ENCODE data around the gene LRRC42. TPM values are rescaled to one million over a fixed set of nuclear protein-coding genes. Genes with fewer than 3 reads are reported as not detected.

LRRC42 gene
- total and polyA plus RNA-seq, 10 of the 15 experiments (the other 5 are each of a cell fraction or from before 2014, with no cell fraction given) = 11.0 to 34.4 (median 23.0) TPM

DNA sequence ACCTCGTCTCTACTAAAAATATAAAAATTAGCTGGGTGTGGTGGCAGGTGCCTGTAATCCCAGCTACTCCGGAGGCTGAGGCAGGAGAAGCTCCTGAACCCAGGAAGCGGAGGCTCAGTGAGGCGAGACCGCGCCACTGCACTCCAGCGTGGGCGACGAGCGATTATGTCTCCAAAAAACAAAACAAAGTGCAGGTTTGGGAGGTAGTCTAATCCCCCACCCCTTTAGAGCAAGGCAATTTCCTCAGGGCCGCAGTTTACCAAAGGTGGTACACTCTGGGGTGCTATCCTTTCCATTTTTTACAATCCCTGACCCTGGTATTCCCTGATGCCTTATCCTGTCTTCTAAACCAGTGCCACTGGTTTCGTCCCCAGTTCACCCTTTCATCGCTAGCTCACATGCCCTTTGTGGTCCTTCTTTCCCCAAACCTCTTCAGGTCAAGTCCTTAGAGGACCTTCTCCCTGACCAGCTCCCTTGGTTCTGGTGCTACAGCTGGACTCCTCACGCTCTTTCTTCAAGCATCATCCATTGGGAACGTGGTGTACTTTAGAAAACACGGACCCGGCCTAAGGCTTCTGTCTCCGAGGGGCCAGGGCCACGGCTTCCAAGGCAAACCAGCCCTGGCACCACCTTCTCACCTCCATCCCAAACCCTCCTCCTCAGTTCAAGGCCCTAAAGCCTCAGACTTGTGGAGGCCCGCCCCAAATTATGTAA, 1.5 kb upstream of the LRRC42 start:
- Histone ChIP-seq H3K4me3 (peak overlapping the region; percentile 92), H3K4me2 (ENCODE audit: control insufficient read depth, insufficient read depth) (peak overlapping the region; percentile 95), H3K79me2 (ENCODE audit: control insufficient read depth, insufficient read depth, low read length) (peaks cover 53% of the 10 kb centered on the region), H3K36me3 (ENCODE audit: control insufficient read depth in 2 of 2, insufficient read depth in 2 of 2, low read length in 1 of 2) (no peaks in the 10 kb centered on the region), H2AFZ (ENCODE audit: control insufficient read depth, low read depth, low read length) (peak overlapping the region; percentile 89), H3K27me3 (replicated peaks in 1 of 2; ENCODE audit: control insufficient read depth in 2 of 2, insufficient read depth in 2 of 2, low read length in 1 of 2) (no peaks in the 10 kb centered on the region), H3K9ac (ENCODE audit: control insufficient read depth, insufficient read depth, low read length) (peak overlapping the region; percentile 89), H4K20me1 (ENCODE audit: control insufficient read depth, insufficient read depth) (no peaks in the 10 kb centered on the region), H3K27ac (ENCODE audit: control insufficient read depth, insufficient read depth) (peak overlapping the region; percentile 78), H3K9me3 (replicated peaks; ENCODE audit: control insufficient read depth, insufficient read depth, low read length) (no peaks in the 10 kb centered on the region), H3K4me1 (ENCODE audit: control insufficient read depth, insufficient read depth, low read length) (peaks cover 3% of the 10 kb centered on the region; the same call in 1 of the 2 replicates)
- WGBS (ENCODE audit: insufficient coverage, insufficient replicate concordance, low lambda C conversion rate, missing lambda C conversion rate) = 51% methylated on average over 20 of the region's 20 CpGs
- ChIA-PET CTCF (interaction anchor here (0.6 to 11.1 kb wide), 11 partner anchors 10 to 664 kb away, joined by 3 to 200 read pairs (median 9); partner anchors contain the start of gene YIPF1), RAD21 (ENCODE audit: unreplicated experiment) (interaction anchor here (0.7 to 9.4 kb wide), 17 partner anchors 10 to 108 kb away, joined by 3 to 73 read pairs (median 5); partner anchors contain the start of genes DIO1, TCEANC2, TMEM59 and YIPF1), POLR2A (interaction anchor here (0.6 to 3.8 kb wide), 14 partner anchors 9 to 943 kb away, joined by 3 to 32 read pairs (median 6); partner anchors contain the start of genes DIO1, NDC1, TCEANC2 and TMEM59), SMC1A (ENCODE audit: uncharacterized antibody, unreplicated experiment) (interaction anchor here (0.7 to 2.4 kb wide), 15 partner anchors 9 to 107 kb away, joined by 3 to 14 read pairs (median 4); partner anchors contain the start of genes NDC1, TCEANC2, TMEM59 and YIPF1)
- no peak for DNase-seq (ENCODE audit: low read depth, low spot score)
- FAIRE-seq = no peak
- BruUV-seq (replicated peaks) = TSS peak; percentile 72
- no peak for ATAC-seq
- in situ Hi-C loops (cut with MboI) = loop anchor here (5.0 kb wide), 1 partner anchor 52 kb away; the partner anchor contains the start of gene DIO1
- TF ChIP-seq MXI1 (IDR thresholded peaks at IDR 0.05; ENCODE audit: low read depth, low read length) (no peak), SMAD1 (IDR thresholded peaks at IDR 0.05; ENCODE audit: low read depth, partially characterized antibody) (peak; percentile 14)
- intact Hi-C loops (cut with micrococcal nuclease; ENCODE audit: unreplicated experiment) = no loop called here

DNA sequence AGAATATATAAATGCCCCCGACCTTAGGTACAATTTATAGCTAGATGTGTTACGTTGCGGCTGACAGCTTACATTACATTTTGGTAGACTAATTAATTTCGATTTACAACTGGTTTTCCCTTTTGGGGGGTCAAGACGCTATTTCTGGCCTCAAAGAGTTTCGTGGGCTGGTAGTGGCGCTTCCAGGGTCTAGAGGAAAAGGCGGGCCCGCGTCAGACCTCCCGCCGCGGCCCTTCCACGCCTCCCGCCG, 1.0 kb upstream of the LRRC42 start:
- RAD21 ChIA-PET (ENCODE audit: unreplicated experiment) = interaction anchor here (0.7 to 9.4 kb wide), 22 partner anchors 11 to 461 kb away, joined by 3 to 73 read pairs (median 4); partner anchors contain the start of genes DIO1, NDC1, SSBP3 and TCEANC2
- peak overlapping the region; percentile 89 for H3K9ac ChIP-seq (ENCODE audit: control insufficient read depth, insufficient read depth, low read length)

More for the DNA sequence above, 1.0 kb upstream of the LRRC42 start:
- FAIRE-seq (no peak), ATAC-seq (no peak), DNase-seq (ENCODE audit: low read depth, low spot score) (no peak)
- Histone ChIP-seq H3K4me3 (peak overlapping the region; percentile 92), H3K9me3 (replicated peaks; ENCODE audit: control insufficient read depth, insufficient read depth, low read length) (no peaks in the 10 kb centered on the region), H4K20me1 (ENCODE audit: control insufficient read depth, insufficient read depth) (no peaks in the 10 kb centered on the region), H3K27me3 (replicated peaks in 1 of 2; ENCODE audit: control insufficient read depth in 2 of 2, insufficient read depth in 2 of 2, low read length in 1 of 2) (no peaks in the 10 kb centered on the region), H3K79me2 (ENCODE audit: control insufficient read depth, insufficient read depth, low read length) (peaks cover 53% of the 10 kb centered on the region), H3K4me1 (ENCODE audit: control insufficient read depth, insufficient read depth, low read length) (peaks cover 3% of the 10 kb centered on the region; the same call in 1 of the 2 replicates), H2AFZ (ENCODE audit: control insufficient read depth, low read depth, low read length) (peak overlapping the region; percentile 89), H3K36me3 (ENCODE audit: control insufficient read depth in 2 of 2, insufficient read depth in 2 of 2, low read length in 1 of 2) (no peaks in the 10 kb centered on the region), H3K4me2 (ENCODE audit: control insufficient read depth, insufficient read depth) (peak overlapping the region; percentile 95), H3K27ac (ENCODE audit: control insufficient read depth, insufficient read depth) (peak overlapping the region; percentile 78)
- TF ChIP-seq MEF2B (IDR thresholded peaks at IDR 0.05; ENCODE audit: partially characterized antibody, poor library complexity, severe bottlenecking) (peak; percentile 10), CHD4 (IDR thresholded peaks at IDR 0.05) (no peak), NR2F1 (conservative IDR thresholded peaks at IDR 0.05) (peak; percentile 29; the same call in 1 of the 2 replicates), LARP7 (IDR thresholded peaks at IDR 0.05) (peak; percentile 51; the same call in 1 of the 2 replicates)
- ChIA-PET CTCF (interaction anchor here (0.8 to 11.1 kb wide), 10 partner anchors 9 to 107 kb away, joined by 3 to 200 read pairs (median 8); partner anchors contain the start of gene YIPF1), POLR2A (interaction anchor here (0.6 to 3.8 kb wide), 17 partner anchors 9 to 943 kb away, joined by 3 to 32 read pairs (median 5); partner anchors contain the start of genes DIO1, NDC1, TCEANC2 and TMEM59), SMC1A (ENCODE audit: uncharacterized antibody, unreplicated experiment) (interaction anchor here (0.7 to 2.4 kb wide), 14 partner anchors 10 to 109 kb away, joined by 3 to 14 read pairs (median 4); partner anchors contain the start of genes NDC1, TCEANC2, TMEM59 and YIPF1)
- intact Hi-C loops (cut with micrococcal nuclease; ENCODE audit: unreplicated experiment) (no loop called here), in situ Hi-C loops (cut with MboI) (no loop called here)
- 1% methylated on average over 16 of the region's 16 CpGs for WGBS (ENCODE audit: insufficient coverage, insufficient replicate concordance, low lambda C conversion rate, missing lambda C conversion rate)
- BruUV-seq (replicated peaks) = no TSS peak
